RWPE2 (cell line): ENCODE results near the gene KIAA1217.

Experiments
- ATAC-seq: fragments of 200-7000 bp; cut with Tn5 transposase; 3 replicates; pipeline ENCODE4 v1.9.1; 2021; ENCODE audit warnings: low read depth
- DNase-seq: peaks from one replicate; pipeline ENCODE4 v3.0.0-alpha.2; 2020; ENCODE audit warnings: low spot score
- H3K27ac ChIP-seq: fragments of 450-650 bp; 2 replicates; pipeline ENCODE4 v1.5.1; 2017; ENCODE audit warnings: mild to moderate bottlenecking; ENCODE audit not compliant: poor library complexity, severe bottlenecking
- H3K27me3 ChIP-seq: fragments of 250-450 bp; sonication (Bioruptor Pico); 2 replicates; pipeline ENCODE4 v1.5.1; 2021; ENCODE audit warnings: mild to moderate bottlenecking, moderate library complexity; ENCODE audit not compliant: insufficient read depth, poor library complexity, severe bottlenecking
- H3K36me3 ChIP-seq: fragments of 250-450 bp; sonication (Bioruptor Pico); 2 replicates; pipeline ENCODE4 v1.5.1; 2020; ENCODE audit warnings: low read depth, mild to moderate bottlenecking, moderate library complexity
- H3K4me1 ChIP-seq: fragments of 250-450 bp; sonication (Bioruptor Pico); 2 replicates; pipeline ENCODE4 v1.5.1; 2021; ENCODE audit warnings: mild to moderate bottlenecking, moderate library complexity; ENCODE audit not compliant: insufficient read depth, poor library complexity, severe bottlenecking
- H3K4me3 ChIP-seq: fragments of 250-450 bp; sonication (Bioruptor Pico); 2 replicates; pipeline ENCODE4 v1.5.1; 2021; ENCODE audit warnings: mild to moderate bottlenecking, moderate library complexity; ENCODE audit not compliant: severe bottlenecking
- H3K9me3 ChIP-seq: fragments of 250-450 bp; sonication (Bioruptor Pico); 2 replicates; pipeline ENCODE4 v1.5.1; 2021; ENCODE audit warnings: mild to moderate bottlenecking, moderate library complexity; ENCODE audit not compliant: severe bottlenecking
- TF ChIP-seq, protein P1 (sequence below): fragments of 450-650 bp; IDR thresholded peaks from one replicate; pipeline ENCODE4 v1.5.1; 2017; ENCODE audit warnings: mild to moderate bottlenecking, moderate library complexity; ENCODE audit not compliant: poor library complexity, severe bottlenecking

KIAA1217 gene

DNA sequence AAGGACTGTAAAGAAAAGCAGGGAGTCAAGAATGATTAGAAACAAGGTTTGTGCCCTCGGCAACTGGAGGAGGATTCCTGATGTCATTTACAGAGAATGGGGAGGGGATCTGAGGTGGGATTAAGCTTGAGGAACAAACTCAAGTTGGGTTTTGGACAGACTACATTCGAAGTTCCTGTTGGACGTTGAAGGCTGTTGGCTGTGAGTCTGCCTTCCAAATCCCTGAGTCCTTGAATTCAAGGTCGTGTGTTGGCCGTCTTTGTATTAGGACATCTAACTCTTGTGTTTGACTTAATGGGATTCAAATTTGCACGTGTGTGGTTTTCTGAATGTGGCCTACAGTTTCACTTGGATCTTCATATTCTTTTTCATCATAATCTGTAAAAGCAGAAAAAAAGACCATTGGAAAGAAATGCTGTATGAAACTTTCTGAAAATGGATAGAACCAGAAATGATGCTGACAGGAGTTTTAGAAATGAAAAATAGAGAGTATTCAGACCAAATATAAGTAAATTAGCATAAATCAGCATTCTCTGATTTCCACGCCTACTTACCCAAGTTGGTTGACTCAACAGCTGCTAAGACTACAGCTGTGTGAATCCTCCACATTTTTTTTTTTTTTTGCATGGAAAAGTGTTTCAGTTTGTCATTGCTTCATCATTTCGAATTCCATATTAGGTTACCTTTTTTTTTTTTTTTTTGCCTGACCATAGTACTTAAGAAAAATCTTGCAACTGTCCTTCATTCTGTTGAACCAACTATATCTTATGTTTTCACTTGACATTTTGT is 94.8 kb downstream of the KIAA1217 start:
- H3K27ac ChIP-seq = no peak overlapping the region
- no peak for DNase-seq
- no peaks in the 10 kb centered on the region for H3K27me3 ChIP-seq
- H3K4me3 ChIP-seq = no peak overlapping the region
- no peaks in the 10 kb centered on the region for H3K9me3 ChIP-seq
- ATAC-seq = no peak
- H3K36me3 ChIP-seq = no peaks in the 10 kb centered on the region
- TF ChIP-seq, protein P1, sequence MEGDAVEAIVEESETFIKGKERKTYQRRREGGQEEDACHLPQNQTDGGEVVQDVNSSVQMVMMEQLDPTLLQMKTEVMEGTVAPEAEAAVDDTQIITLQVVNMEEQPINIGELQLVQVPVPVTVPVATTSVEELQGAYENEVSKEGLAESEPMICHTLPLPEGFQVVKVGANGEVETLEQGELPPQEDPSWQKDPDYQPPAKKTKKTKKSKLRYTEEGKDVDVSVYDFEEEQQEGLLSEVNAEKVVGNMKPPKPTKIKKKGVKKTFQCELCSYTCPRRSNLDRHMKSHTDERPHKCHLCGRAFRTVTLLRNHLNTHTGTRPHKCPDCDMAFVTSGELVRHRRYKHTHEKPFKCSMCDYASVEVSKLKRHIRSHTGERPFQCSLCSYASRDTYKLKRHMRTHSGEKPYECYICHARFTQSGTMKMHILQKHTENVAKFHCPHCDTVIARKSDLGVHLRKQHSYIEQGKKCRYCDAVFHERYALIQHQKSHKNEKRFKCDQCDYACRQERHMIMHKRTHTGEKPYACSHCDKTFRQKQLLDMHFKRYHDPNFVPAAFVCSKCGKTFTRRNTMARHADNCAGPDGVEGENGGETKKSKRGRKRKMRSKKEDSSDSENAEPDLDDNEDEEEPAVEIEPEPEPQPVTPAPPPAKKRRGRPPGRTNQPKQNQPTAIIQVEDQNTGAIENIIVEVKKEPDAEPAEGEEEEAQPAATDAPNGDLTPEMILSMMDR = no peak
- peaks cover 17% of the 10 kb centered on the region for H3K4me1 ChIP-seq

DNA sequence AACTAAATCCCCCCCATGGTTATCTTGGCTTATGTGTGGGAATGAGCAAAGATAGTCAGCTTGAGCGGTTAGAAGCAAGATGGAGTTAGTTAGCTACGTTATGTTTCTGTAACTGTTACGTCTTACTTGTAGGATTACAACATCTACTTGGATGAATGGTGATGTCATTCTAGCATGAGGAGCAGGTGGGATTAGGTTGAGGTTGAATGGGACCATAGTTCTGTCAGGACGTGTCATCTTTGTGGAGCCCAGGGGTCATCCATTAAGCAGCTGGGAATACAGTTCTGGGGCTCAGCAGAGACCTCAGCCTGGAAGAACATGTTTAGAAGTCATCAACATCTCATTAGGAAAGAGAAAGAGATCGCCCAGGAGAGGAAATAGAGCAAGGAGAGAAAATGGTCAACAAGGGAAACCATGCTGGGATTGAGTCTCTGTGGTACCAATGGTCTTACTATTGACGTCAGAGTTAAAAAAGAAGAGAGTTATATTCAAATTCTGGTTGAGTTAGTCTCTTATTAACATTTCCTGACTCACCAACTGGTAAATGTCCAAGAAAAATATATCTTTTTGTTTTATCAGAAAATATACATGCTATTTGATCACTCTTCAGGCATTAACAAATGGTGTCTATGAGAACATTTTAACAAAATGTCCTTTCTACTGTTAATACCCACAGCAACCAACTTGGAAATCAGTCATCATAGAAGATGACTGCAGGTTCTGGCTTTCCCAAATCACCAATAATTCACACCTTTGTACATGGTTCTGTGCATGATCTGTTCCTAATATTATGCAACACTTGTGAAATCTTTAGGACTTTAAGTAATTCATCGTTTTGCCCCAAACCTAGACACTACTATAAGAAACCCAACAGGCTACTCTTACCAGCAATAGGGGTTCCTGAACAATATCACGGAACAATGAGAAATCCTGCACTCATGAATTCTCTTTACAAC is 96.9 kb downstream of the KIAA1217 start:
- Histone ChIP-seq H3K27ac (no peak overlapping the region), H3K4me1 (peaks cover 3% of the 10 kb centered on the region), H3K4me3 (no peak overlapping the region), H3K27me3 (no peaks in the 10 kb centered on the region), H3K36me3 (no peaks in the 10 kb centered on the region; the same call in 1 of the 2 replicates), H3K9me3 (no peaks in the 10 kb centered on the region)
- DNase-seq (no peak), ATAC-seq (no peak)
- TF ChIP-seq, protein P1 = no peak

DNA sequence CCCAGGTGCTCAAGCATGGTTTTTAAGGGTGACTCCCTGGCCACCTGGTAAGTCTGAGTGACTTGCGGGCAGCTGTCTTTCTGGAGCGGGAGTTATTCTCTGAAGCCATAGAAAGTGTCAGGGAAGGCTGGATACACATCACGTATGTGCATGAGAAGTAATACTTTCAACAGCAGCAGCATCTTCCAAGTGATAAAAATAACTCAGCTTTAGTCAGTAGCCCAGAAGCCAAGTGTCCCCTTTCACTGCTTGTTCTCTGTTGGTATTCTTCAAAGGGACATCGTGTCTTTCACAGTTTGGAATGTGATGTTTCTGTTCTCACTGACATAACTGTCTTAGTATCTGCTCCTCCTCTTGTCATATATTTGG is 97.6 kb downstream of the KIAA1217 start:
- TF ChIP-seq, protein P1 = no peak
- Histone ChIP-seq H3K27me3 (no peaks in the 10 kb centered on the region), H3K9me3 (no peaks in the 10 kb centered on the region), H3K27ac (no peak overlapping the region), H3K4me1 (peaks cover 3% of the 10 kb centered on the region), H3K4me3 (no peak overlapping the region), H3K36me3 (no peaks in the 10 kb centered on the region; the same call in 1 of the 2 replicates)
- DNase-seq (no peak), ATAC-seq (no peak)

DNA sequence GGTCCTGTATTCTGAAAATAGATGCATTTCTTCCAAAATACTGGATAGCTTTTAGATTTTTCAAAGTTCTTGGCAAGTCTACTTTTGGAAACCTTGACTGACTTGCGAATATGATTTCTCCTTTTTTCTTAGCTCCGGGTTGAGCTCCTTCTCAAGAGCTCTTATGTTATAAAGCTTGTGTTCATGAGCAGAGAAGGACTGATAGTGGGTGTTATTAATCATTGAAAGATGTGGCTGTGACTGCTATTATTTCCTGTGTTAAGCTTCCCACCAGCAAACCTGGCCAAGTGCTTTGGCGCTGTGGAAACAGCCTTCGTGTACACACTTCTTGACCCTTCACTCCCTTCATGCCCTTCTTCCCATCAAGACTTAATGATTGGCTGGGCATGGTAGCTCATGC is 98.2 kb downstream of the KIAA1217 start:
- TF ChIP-seq, protein P1 = no peak
- Histone ChIP-seq H3K27me3 (no peaks in the 10 kb centered on the region), H3K4me1 (peaks cover 3% of the 10 kb centered on the region), H3K9me3 (no peaks in the 10 kb centered on the region), H3K36me3 (no peaks in the 10 kb centered on the region; the same call in 1 of the 2 replicates), H3K4me3 (no peak overlapping the region), H3K27ac (no peak overlapping the region)
- DNase-seq (no peak), ATAC-seq (no peak)
